GM12891 (cell line): ENCODE data around the gene GFOD1.

Experiments
- POLR2A ChIP-seq: IDR thresholded peaks from 2 replicates; pipeline ENCODE4 v1.6.1; 2011; ENCODE audit warnings: low read depth, low read length, control low read depth
- POLR2AphosphoS5 ChIP-seq: IDR thresholded peaks from 2 replicates; pipeline ENCODE4 v1.6.1; 2011; ENCODE audit warnings: low read depth, low read length, control low read depth
- POU2F2 ChIP-seq: IDR thresholded peaks from 2 replicates; pipeline ENCODE4 v1.6.1; 2011; ENCODE audit warnings: low read depth, mild to moderate bottlenecking, control low read depth, low read length, moderate library complexity

DNA sequence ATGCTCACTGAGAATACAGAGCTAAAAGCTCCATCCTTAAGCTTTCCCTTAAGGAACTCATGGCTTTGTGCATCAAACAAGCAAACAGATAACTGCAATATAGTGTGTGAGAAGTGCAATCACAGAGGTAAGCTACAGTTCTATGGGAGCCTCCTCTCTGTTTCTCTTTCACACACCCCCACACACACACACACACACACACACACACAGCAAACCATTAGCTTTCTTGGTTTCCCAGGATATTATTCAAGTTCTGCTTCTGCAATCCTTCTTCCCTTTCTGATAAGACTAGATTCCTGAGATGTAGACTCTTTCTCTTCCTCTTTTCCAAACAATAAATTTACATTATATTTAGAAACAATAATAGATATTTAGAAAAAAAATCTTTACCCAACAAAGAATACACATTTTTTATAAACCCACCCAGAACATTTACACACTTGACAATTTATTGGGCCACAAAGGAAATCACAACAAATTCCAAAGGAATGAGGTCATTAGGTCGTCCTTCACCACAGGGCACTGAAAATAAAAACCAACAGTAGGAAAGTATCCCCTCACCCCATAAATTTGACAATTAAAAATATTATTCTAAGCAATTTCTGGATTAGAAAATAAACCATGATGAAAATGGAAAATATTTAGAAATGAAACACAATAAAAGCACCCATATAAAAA, 9.3 kb upstream of the GFOD1 start:
- TF ChIP-seq POLR2A, result no peak
- TF ChIP-seq POLR2AphosphoS5, result no peak
- no peak for TF ChIP-seq POU2F2
